HUES64 (cell line): ENCODE data around the gene FAM120B.
A peak's percentile ranks its signal among the peaks of the same experiment; 100 is the strongest.

Experiments
- H3K27ac ChIP-seq: 2 replicates; pipeline ENCODE4 v1.7.0; 2013; ENCODE audit warnings: low read depth, low read length, inconsistent platforms
- H3K27me3 ChIP-seq: 2 replicates; pipeline ENCODE4 v1.6.1; 2013; ENCODE audit warnings: mild to moderate bottlenecking, low read length; ENCODE audit not compliant: insufficient read depth
- H3K36me3 ChIP-seq: 2 replicates; pipeline ENCODE4 v1.6.1; 2013; ENCODE audit warnings: mild to moderate bottlenecking, low read length; ENCODE audit not compliant: insufficient read depth
- H3K4me1 ChIP-seq: 2 replicates; pipeline ENCODE4 v1.6.1; 2013; ENCODE audit warnings: mild to moderate bottlenecking, low read length, moderate library complexity; ENCODE audit not compliant: insufficient read depth
- H3K4me3 ChIP-seq: 2 replicates; pipeline ENCODE4 v1.5.1; 2013; ENCODE audit warnings: mild to moderate bottlenecking, low read length, moderate library complexity
- H3K9ac ChIP-seq: 2 replicates; pipeline ENCODE4 v1.6.1; 2013; ENCODE audit warnings: mild to moderate bottlenecking, low read depth, low read length
- H3K9me3 ChIP-seq: 2 replicates; pipeline ENCODE4 v1.6.1; 2013; ENCODE audit warnings: low read depth, low read length; ENCODE audit not compliant: insufficient read depth
- WGBS: fragments of 150-250, 120-280 bp; methylation state at CpG from one replicate; pipeline ENCODE4 v1.1.7; 2013; ENCODE audit warnings: missing lambda C conversion rate; 5-methylcytosine and 5-hydroxymethylcytosine counted together

FAM120B gene

GRCh38 chr6:170433163-170434116 lies 126.9 kb downstream of the FAM120B start:
- no peaks in the 10 kb centered on the region for H3K27me3 ChIP-seq
- H3K36me3 ChIP-seq: no peaks in the 10 kb centered on the region
- no peak overlapping the region for H3K4me3 ChIP-seq
- WGBS: 91% methylated on average over 17 of the region's 17 CpGs
- H3K9me3 ChIP-seq: 0 out of 2 replicates have a peak, but pooled peaks cover 3% of the 10 kb centered on the region
- H3K27ac ChIP-seq: no peak overlapping the region
- peaks cover 17% of the 10 kb centered on the region for H3K4me1 ChIP-seq
- no peak overlapping the region for H3K9ac ChIP-seq

DNA sequence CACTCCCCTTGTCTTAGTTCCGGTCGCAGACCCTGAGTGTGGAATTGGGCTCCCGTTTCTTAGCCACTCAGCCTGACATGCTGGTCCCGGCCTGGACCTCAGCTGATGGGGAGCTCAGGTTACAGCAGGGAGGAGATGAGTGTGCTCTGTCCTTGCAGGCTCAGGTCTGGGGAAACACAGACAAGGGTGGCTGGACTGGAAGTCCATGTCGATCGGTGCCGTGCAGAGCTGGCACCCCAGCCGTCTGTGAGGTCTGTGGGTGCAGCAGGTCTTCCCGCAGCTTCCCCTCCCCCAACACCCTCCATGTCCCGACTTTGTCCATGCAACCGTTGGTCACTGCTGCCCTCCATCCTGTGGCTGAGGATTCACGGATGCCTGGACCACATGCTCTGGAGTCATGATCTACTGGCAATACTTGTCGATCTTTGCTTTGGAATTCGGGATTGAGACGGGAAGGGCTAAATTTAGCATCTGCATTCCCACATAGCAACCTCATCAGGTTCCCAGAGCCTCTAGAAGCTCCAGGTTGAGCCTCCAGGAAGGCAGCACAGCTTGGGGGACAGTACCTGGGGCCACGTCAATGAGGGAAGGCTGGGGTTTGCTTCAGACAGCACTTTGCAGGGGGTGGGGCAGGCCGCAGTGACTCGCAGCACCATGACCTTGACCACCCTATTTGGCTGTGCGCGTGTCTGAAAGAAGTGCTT lies 127.7 kb downstream of the FAM120B start:
- Histone ChIP-seq H3K36me3 (no peaks in the 10 kb centered on the region), H3K9ac (no peak overlapping the region), H3K27me3 (no peaks in the 10 kb centered on the region), H3K4me1 (peaks cover 17% of the 10 kb centered on the region), H3K27ac (no peak overlapping the region), H3K9me3 (0 out of 2 replicates have a peak, but pooled peaks cover 3% of the 10 kb centered on the region), H3K4me3 (no peak overlapping the region)
- 84% methylated on average over 20 of the region's 20 CpGs for WGBS

DNA sequence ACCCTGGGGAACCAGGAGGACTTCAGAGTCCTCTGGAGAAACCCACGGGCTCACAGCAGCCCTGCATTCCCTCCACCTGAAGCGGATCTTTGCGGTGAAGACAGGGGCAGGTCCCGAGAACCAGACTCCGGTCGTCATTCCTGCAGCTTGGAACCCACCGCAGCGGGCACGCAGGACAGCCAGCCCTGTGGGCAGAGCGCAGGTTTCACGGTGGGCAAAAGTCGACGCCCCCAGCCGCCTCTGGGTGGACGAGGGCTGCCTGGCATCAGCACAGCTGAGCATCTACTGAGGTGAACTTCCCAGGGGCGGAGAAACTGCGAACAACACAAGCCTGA lies 128.2 kb downstream of the FAM120B start:
- WGBS: 85% methylated on average over 17 of the region's 17 CpGs
- Histone ChIP-seq H3K27me3 (no peaks in the 10 kb centered on the region), H3K4me1 (peaks cover 17% of the 10 kb centered on the region; the same call in 1 of the 2 replicates), H3K9ac (no peak overlapping the region), H3K27ac (no peak overlapping the region), H3K36me3 (no peaks in the 10 kb centered on the region), H3K4me3 (no peak overlapping the region), H3K9me3 (0 out of 2 replicates have a peak, but pooled peaks cover 3% of the 10 kb centered on the region)

- no peaks in the 10 kb centered on the region for H3K36me3 ChIP-seq
- peaks cover 17% of the 10 kb centered on the region; the same call in 1 of the 2 replicates for H3K4me1 ChIP-seq
- H3K9ac ChIP-seq: no peak overlapping the region
- 85% methylated on average over 1 of the region's 1 CpG for WGBS
- H3K27ac ChIP-seq: no peak overlapping the region
- H3K27me3 ChIP-seq: no peaks in the 10 kb centered on the region
- H3K4me3 ChIP-seq: no peak overlapping the region
- 0 out of 2 replicates have a peak, but pooled peaks cover 3% of the 10 kb centered on the region for H3K9me3 ChIP-seq
These were observed 129.2 kb downstream of the FAM120B start for GRCh38 chr6:170435766-170436165.

DNA sequence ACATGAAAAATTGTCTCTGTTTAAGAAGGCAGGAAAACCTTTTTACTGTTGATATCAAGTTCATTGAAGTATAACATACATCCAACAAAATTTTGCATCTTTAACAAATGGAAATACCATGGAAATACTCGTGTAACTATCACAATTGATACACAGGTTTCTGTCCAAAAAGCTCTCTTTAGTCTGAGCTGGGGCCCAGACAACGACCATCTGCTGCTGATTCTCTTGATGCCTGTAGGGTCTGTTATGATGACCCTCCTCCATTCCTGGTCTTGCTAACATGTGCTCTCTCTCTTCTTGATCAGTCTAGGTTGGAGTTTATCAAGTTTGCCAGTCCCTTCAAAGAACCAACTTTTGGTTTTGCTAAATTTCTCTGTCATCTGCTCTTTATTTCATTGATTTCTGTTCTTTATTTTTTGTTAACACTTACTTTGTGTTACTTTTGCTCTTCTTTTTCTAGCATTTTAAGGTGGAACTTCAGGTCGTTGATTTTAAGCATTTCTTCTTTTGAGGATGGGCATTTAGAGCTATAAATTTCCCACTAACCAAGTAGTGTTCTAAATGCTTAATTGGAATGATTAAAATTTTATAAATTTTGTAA lies 129.8 kb downstream of the FAM120B start:
- Histone ChIP-seq H3K9ac (no peak overlapping the region), H3K27me3 (no peaks in the 10 kb centered on the region), H3K4me1 (peaks cover 17% of the 10 kb centered on the region; the same call in 1 of the 2 replicates), H3K27ac (no peak overlapping the region), H3K9me3 (0 out of 2 replicates have a peak, but pooled peaks cover 3% of the 10 kb centered on the region), H3K36me3 (no peaks in the 10 kb centered on the region), H3K4me3 (no peak overlapping the region)
- WGBS: 94% methylated on average over 2 of the region's 3 CpGs

DNA sequence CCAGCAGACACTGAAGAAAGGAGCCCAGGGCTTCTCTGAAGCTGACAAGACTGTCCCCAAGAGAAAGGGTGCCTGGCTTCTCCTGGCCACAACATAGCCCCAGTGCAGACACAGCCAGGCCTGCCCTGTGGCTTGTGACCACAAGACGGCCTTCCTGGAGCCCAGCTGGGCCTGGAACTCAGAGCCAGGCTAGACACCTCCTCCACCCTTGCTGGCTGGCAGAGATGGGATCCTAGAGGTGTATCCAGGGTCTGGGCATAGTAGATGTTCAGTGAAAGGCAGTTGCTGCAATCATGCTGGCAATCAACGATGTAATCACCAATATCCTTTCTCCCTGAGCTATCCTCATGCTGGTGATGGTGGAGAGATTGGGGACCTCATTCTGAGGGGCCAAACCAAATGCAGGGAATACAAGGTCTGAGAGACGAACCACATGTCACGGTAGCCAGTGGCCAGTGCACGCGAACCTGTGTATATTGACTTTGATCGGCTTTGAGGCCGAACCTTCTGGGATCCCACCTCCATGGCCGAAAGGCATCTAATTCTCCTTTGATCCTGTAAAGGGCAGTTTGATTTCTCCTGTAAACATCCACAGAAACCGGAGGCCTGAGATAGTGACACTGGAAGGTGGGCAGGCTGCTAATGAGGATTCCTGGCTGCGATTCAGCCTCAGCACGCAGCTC lies 131.3 kb downstream of the FAM120B start:
- no peak overlapping the region for H3K27ac ChIP-seq
- peaks cover 17% of the 10 kb centered on the region; the same call in 1 of the 2 replicates for H3K4me1 ChIP-seq
- 0 out of 2 replicates have a peak, but pooled peaks cover 3% of the 10 kb centered on the region for H3K9me3 ChIP-seq
- H3K27me3 ChIP-seq: no peaks in the 10 kb centered on the region
- no peaks in the 10 kb centered on the region for H3K36me3 ChIP-seq
- H3K9ac ChIP-seq: peak overlapping the region; percentile 17; the same call in 1 of the 2 replicates
- WGBS: 80% methylated on average over 11 of the region's 12 CpGs
- no peak overlapping the region; the same call in 1 of the 2 replicates for H3K4me3 ChIP-seq

- Histone ChIP-seq H3K9me3 (0 out of 2 replicates have a peak, but pooled peaks cover 3% of the 10 kb centered on the region), H3K4me3 (no peak overlapping the region; the same call in 1 of the 2 replicates), H3K9ac (peak overlapping the region; percentile 17; the same call in 1 of the 2 replicates), H3K36me3 (no peaks in the 10 kb centered on the region), H3K27me3 (no peaks in the 10 kb centered on the region), H3K27ac (no peak overlapping the region), H3K4me1 (peaks cover 17% of the 10 kb centered on the region; the same call in 1 of the 2 replicates)
- WGBS: 22% methylated on average over 15 of the region's 15 CpGs
These were observed 131.8 kb downstream of the FAM120B start for GRCh38 chr6:170438402-170438753.

- no peaks in the 10 kb centered on the region for H3K36me3 ChIP-seq
- H3K9ac ChIP-seq: no peak overlapping the region
- H3K9me3 ChIP-seq: 0 out of 2 replicates have a peak, but pooled peaks cover 3% of the 10 kb centered on the region
- no peak overlapping the region for H3K4me3 ChIP-seq
- no peaks in the 10 kb centered on the region for H3K27me3 ChIP-seq
- H3K27ac ChIP-seq: no peak overlapping the region
- H3K4me1 ChIP-seq: peaks cover 15% of the 10 kb centered on the region; the same call in 1 of the 2 replicates
These were observed 132.3 kb downstream of the FAM120B start for GRCh38 chr6:170438861-170439260.

GRCh38 chr6:170439366-170440361 lies 133.1 kb downstream of the FAM120B start:
- Histone ChIP-seq H3K27me3 (no peaks in the 10 kb centered on the region), H3K4me1 (peaks cover 8% of the 10 kb centered on the region; the same call in 1 of the 2 replicates), H3K27ac (no peak overlapping the region), H3K4me3 (no peak overlapping the region), H3K36me3 (no peaks in the 10 kb centered on the region), H3K9me3 (0 out of 2 replicates have a peak, but pooled peaks cover 3% of the 10 kb centered on the region), H3K9ac (no peak overlapping the region)
- WGBS: 89% methylated on average over 21 of the region's 21 CpGs
